ENCODE results near the gene ZNF708.
"Not testable (repeated sequence)": the region's sequence is repeated elsewhere in the genome, so short reads cannot be mapped to it uniquely, and the experiment has no call there.

Gene ZNF708

GRCh38 chr19:21260164-21260847 lies 68.9 kb downstream of the ZNF708 start:
- no peak for DNase-seq (ENCODE audit: low read depth, low spot score)

DNA sequence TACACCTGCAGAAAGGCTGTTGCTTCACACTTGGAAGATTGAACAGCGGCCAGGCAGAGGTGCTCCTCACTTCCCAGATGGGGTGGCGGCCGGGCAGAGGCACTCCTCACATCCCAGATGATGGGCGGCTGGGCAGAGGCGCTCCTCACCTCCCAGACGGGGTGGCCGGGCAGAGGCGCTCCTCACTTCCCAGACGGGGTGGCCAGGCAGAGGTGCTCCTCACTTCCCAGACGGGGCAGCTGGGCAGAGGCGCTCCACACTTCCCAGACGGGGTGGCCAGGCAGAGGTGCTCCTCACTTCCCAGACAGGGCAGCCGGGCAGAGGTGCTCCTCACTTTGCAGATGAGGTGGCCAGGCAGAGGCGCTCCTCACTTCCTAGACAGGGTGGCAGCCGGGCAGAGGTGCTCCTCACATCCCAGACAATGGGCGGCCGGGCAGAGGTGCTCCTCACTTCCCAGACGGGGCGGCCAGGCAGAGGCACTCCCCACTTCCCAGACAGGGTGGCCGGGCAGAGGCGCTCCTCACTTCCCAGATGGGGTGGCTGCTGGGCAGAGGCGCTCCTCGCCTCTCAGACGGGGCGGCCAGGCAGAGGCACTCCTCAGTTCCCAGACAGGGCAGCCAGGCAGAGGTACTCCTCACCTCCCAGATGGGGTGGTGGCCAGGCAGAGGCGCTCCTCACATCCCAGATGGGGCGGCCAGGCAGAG lies 69.6 kb downstream of the ZNF708 start:
- DNase-seq (ENCODE audit: low read depth, low spot score), result not testable (repeated sequence)

DNA sequence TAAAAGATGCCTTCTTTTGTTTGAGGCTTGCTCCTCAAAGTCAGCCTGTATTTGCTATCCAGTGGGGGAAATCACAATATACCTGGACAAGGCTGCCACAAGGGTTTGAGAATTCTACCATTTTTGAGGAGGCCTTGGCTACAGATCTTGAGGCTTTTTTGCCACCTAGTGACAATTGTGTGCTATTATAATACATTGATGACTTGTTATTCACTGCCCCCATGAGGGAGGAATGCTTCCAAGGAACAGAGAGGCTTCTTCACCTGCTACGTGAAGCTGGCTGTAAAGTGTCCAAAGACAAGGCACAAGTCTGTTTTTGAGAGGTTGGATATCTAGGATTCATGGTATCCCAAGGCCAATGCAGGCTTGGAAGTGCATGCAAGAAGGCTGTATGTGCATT lies 72.5 kb downstream of the ZNF708 start:
- DNase-seq (ENCODE audit: low read depth, low spot score), result no peak
